Aorta (tissue), 5 donors: ENCODE results near the gene SNAP47. TPM values are rescaled to one million over a fixed set of nuclear protein-coding genes. Genes with fewer than 3 reads are reported as not detected.
A peak's percentile ranks its signal among the peaks of the same experiment; 100 is the strongest.

Experiments
- ATAC-seq: fragments of 200-7000 bp; cut with Tn5 transposase; one replicate; pipeline ENCODE4 v1.9.1; 2022; ENCODE audit warnings: moderate library complexity; ENCODE audit not compliant: low FRiP score
- DNase-seq, 2 donors: peaks; one replicate each; pipeline ENCODE4 v3.0.0-alpha.2; 2020
- H3K27ac ChIP-seq, 2 donors: one replicate each; pipeline ENCODE4 v1.5.1; 2013; ENCODE audit warnings: low read length in 2 of 2, mild to moderate bottlenecking in 2 of 2, moderate library complexity in 2 of 2, control low read depth in 1 of 2, inconsistent platforms in 1 of 2, low read depth in 1 of 2
- H3K27me3 ChIP-seq, 2 donors: one replicate each; pipeline ENCODE4 v1.6.1; 2013; ENCODE audit warnings: control low read depth in 1 of 2, low read length in 1 of 2, mild to moderate bottlenecking in 1 of 2, moderate library complexity in 1 of 2; ENCODE audit not compliant: insufficient read depth in 2 of 2, control insufficient read depth in 1 of 2
- H3K36me3 ChIP-seq, 2 donors: one replicate each; pipeline ENCODE4 v1.6.1; 2013; ENCODE audit warnings: control low read depth in 1 of 2, low read length in 1 of 2, mild to moderate bottlenecking in 1 of 2; ENCODE audit not compliant: insufficient read depth in 2 of 2, control insufficient read depth in 1 of 2
- H3K4me1 ChIP-seq, 2 donors: one replicate each; pipeline ENCODE4 v1.6.1; 2013; ENCODE audit warnings: low read length in 2 of 2, control low read depth in 1 of 2, mild to moderate bottlenecking in 1 of 2, moderate library complexity in 1 of 2; ENCODE audit not compliant: insufficient read depth in 2 of 2, control insufficient read depth in 1 of 2
- H3K4me3 ChIP-seq, 2 donors: one replicate each; pipeline ENCODE4 v1.5.1; 2013; ENCODE audit warnings: low read length in 2 of 2, control low read depth in 1 of 2, mild to moderate bottlenecking in 1 of 2
- H3K9me3 ChIP-seq: one replicate; pipeline ENCODE4 v1.6.1; 2013; ENCODE audit warnings: mild to moderate bottlenecking, low read length; ENCODE audit not compliant: control insufficient read depth
- WGBS, 2 donors: extraction: QIAGEN DNeasy Blood & Tissue Kit; methylation state at CpG; one replicate each; pipeline ENCODE4 v1.1.7; 2013; 5-methylcytosine and 5-hydroxymethylcytosine counted together
- intact Hi-C, 2 donors: fragments of 100-400 bp; cut with DNase I; formaldehyde crosslinking; loops; one replicate each; pipeline versions ENCODE4 v1.14.2 to v1.15.0; 2022
- polyA plus RNA-seq, 2 donors: library from polyadenylated mRNA; stranded (reverse); fragments of 200-250 nt; gene quantifications; one replicate each; pipeline ENCODE4 v1.2.3, GENCODE V29; 2013
- total RNA-seq, 2 donors: library from RNA; stranded (reverse); fragmentation: NEBNext Ultra II Directional; extraction: Animal tissue kit (Norgen Biotek cat#: 25700); gene quantifications; one replicate each; pipeline ENCODE4 v1.2.1, GENCODE V29; 2021
- donor health status: healthy with polysubstance abuse.
- donor health status: Bipolar disorder and iron deficiency.
- donor health status: DM: no; HTN: no; CAD: no.
- donor health status: DM: no; HTN: no; CAD: no.
- donor health status: DM: yes; HTN: yes; CAD: no.

Gene SNAP47
- total and polyA plus RNA-seq, 4 donors = 14.6 to 24.6 (median 16.4) TPM

DNA sequence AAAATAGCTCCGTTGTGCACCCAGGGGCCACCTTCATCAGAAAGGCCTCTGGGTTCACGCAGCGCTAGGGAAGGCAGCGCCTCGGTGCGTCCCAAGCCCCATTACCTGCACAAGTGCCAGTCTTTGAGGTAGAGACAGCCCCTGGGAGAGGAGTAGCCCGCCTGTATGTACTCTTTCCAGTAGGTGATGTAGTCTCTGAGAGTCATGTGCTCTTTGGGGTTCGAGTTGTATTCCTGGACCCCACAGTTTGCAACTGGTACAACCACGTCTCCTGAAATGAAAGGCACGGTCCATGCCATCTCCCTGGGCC lies 734 bp upstream of the SNAP47 start:
- WGBS, 2 donors = 1 to 3% methylated on average over 10 of the region's 10 CpGs
- intact Hi-C loops = loop anchor here in 1 of 2 donors (5.0 to 10.0 kb wide), 4 partner anchors 50 to 370 kb away; partner anchors contain the start of genes C1orf35, MRPL55 and ZNF678
- DNase-seq (no peak), ATAC-seq (no peak)
- peak overlapping the region; percentile 64 to 71 for H3K4me3 ChIP-seq
- H3K4me1 ChIP-seq = no peaks in the 10 kb centered on the region
- H3K9me3 ChIP-seq = no peaks in the 10 kb centered on the region
- H3K27ac ChIP-seq = no peak overlapping the region
- H3K27me3 ChIP-seq = no peaks in the 10 kb centered on the region
- peaks cover 0 to 2% of the 10 kb centered on the region in 2 donors for H3K36me3 ChIP-seq

DNA sequence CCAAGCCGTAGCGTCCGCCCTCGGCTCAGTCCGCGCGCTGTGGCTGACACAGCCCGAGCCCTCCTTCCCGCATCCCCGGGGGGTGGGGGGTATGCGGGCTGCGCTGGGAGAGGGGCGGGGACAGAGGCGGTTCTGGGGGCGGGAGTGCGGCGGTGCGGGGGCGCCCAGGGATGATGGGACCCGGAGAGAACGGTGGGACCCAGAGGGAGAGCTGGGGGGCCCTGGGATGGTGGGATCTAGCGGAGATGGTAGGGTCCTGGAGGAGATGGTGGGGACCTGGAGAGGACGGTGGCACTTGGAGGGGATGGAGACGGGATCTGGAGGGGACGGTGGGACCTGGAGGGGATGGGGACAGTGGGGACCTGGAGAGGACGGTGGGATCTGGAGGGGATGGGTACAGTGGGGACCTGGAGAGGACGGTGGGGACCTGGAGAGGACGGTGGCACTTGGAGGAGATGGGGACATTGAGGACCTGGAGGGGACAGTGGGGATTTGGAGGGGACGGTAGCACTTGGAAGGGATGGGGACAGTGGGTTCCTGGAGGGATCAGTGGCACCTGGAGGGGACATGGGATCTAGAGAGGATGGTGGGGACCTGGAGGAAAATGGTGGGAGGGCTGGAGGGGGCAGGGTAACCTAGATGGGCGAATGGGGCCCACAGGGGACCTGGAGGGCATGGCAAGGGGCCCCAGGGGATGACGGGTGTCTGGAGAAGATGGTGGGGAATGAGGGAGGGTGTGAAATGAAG lies 477 bp downstream of the SNAP47 start:
- WGBS, 2 donors = 1% methylated on average over 27 to 31 of the region's 31 CpGs
- ATAC-seq = peak; percentile 69
- peaks cover 0 to 2% of the 10 kb centered on the region in 2 donors for H3K36me3 ChIP-seq
- H3K27me3 ChIP-seq = no peaks in the 10 kb centered on the region
- intact Hi-C loops = loop anchor here in 1 of 2 donors (10.0 kb wide), 2 partner anchors 49 to 369 kb away; partner anchors contain the start of genes C1orf35 and MRPL55
- H3K4me3 ChIP-seq = peak overlapping the region; percentile 64 to 73
- no peaks in the 10 kb centered on the region for H3K9me3 ChIP-seq
- peak overlapping the region in 1 of 2 donors; percentile 53 for H3K27ac ChIP-seq
- DNase-seq = no peak
- no peaks in the 10 kb centered on the region for H3K4me1 ChIP-seq

DNA sequence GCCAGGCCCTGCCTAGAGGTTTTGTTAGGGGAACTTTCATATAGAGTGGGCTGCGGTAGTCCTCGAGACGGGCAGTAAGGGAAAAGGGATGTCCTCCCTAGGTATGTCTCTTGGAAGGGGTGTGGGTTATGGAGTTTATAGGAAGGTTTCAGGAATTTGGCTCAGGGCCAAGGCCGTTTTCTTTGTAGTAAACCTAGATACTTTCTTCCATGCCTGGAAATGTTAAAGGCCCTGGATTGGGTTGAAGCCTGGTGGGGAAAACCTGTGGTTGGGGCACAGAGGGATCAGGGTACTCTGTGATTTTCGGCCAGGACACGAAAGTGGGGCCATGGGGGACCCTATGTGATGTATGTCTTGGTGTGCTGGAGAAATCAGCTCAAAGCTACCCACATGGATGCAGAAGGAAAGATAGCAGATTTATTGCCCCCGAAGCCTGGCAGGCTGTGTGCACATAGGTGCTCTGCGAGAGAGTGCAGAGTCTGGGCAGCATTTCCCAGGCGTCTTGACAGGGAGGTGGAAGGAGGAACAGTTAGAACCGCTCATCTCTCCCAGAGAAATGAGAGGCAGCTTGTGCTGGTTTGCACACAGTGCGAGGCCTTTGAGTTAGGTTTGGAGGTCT lies 1.7 kb downstream of the SNAP47 start:
- no peak overlapping the region for H3K27ac ChIP-seq
- peaks cover 0 to 2% of the 10 kb centered on the region in 2 donors for H3K36me3 ChIP-seq
- H3K9me3 ChIP-seq = no peaks in the 10 kb centered on the region
- H3K27me3 ChIP-seq = no peaks in the 10 kb centered on the region
- WGBS, 2 donors = 81 to 83% methylated on average over 11 of the region's 11 CpGs
- ATAC-seq = no peak
- DNase-seq = no peak
- no peak overlapping the region for H3K4me3 ChIP-seq
- no peaks in the 10 kb centered on the region for H3K4me1 ChIP-seq
- intact Hi-C loops = loop anchor here in 1 of 2 donors (10.0 kb wide), 2 partner anchors 48 to 368 kb away; partner anchors contain the start of genes C1orf35 and MRPL55

DNA sequence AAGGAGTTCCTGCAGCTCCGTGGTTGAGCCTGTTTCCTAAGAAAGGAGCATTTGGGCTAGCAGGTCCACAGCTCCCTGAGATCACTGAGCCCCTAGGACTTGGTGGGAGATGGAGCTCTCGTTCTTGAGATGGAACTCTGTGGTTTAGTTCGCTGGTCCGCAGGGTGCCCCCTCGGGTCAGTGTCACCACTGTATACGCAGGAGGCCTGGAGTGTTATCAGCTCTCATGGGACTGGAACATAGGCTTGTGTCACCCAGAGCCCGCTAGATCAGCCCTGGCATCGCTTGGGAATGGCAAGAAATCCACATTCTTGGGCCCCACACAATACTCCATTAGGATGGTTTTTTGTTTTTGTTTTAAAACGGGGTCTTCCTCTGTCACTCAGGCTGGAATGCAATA lies 3.6 kb downstream of the SNAP47 start:
- H3K4me1 ChIP-seq = no peaks in the 10 kb centered on the region
- no peaks in the 10 kb centered on the region for H3K36me3 ChIP-seq
- 81 to 84% methylated on average over 9 of the region's 9 CpGs for WGBS, 2 donors
- intact Hi-C loops = loop anchor here in 1 of 2 donors (10.0 kb wide), 2 partner anchors 46 to 366 kb away; partner anchors contain the start of genes C1orf35 and MRPL55
- H3K4me3 ChIP-seq = no peak overlapping the region
- H3K9me3 ChIP-seq = no peaks in the 10 kb centered on the region
- H3K27me3 ChIP-seq = no peaks in the 10 kb centered on the region
- ATAC-seq (no peak), DNase-seq (no peak)
- H3K27ac ChIP-seq = no peak overlapping the region

DNA sequence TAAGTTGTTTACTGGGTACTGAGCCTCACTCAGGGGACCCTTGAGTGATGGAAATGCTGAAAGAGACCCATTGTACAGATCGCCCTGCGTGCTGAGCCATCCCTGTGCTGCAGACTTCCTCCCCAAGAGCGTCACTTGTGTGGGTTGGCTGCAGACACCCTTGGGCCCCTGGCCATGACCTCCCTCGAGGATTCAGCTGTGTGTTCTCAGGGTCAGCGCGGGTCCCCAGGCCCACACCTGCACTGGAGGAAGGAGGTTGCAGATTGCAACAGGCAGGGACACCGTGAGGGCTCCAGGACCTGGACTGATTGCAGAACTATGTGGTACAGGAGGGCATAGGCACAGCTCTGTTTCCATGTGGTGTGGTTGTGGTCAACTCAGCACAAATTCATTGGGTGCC lies 4.4 kb downstream of the SNAP47 start:
- no peak for ATAC-seq
- 91% methylated on average over 7 of the region's 7 CpGs for WGBS, 2 donors
- Histone ChIP-seq H3K9me3 (no peaks in the 10 kb centered on the region), H3K4me3 (no peak overlapping the region), H3K27ac (no peak overlapping the region), H3K27me3 (no peaks in the 10 kb centered on the region), H3K4me1 (no peaks in the 10 kb centered on the region), H3K36me3 (no peaks in the 10 kb centered on the region)
- intact Hi-C loops = loop anchor here in 1 of 2 donors (10.0 kb wide), 2 partner anchors 45 to 365 kb away; partner anchors contain the start of genes C1orf35 and MRPL55
- DNase-seq = no peak

DNA sequence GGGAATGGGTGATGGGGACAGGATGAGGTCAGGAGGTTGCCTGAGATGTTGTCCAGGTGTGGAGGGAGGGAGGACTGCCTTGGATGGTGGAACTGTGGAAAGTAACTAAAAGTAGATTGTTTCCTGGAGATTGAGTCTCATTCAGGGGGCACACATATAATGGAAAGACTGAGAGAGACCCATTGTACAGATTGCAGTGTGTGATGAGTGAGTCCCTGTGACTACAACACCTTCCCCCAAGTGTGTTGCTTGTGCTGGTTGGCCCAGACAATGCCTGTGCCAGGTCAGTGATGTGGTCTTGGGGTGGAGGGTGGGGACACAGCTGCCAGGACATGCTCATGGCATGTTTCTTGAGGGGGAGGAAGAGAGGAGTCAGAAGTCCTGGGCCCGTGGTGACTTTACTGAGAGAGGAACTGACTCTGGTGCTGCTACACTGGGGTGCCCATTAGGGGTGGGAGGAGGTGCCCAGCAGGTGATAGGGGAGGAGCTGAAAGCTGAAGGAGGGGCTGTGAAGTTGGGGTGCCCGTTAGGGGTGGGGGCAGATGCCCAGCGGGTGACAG lies 5.2 kb downstream of the SNAP47 start:
- H3K27ac ChIP-seq = no peak overlapping the region
- WGBS, 2 donors = 79 to 81% methylated on average over 3 of the region's 3 CpGs
- H3K4me3 ChIP-seq = no peak overlapping the region
- intact Hi-C loops = no loop called here
- no peaks in the 10 kb centered on the region for H3K27me3 ChIP-seq
- ATAC-seq = no peak
- H3K4me1 ChIP-seq = no peaks in the 10 kb centered on the region
- no peaks in the 10 kb centered on the region for H3K9me3 ChIP-seq
- DNase-seq = no peak
- H3K36me3 ChIP-seq = no peaks in the 10 kb centered on the region

DNA sequence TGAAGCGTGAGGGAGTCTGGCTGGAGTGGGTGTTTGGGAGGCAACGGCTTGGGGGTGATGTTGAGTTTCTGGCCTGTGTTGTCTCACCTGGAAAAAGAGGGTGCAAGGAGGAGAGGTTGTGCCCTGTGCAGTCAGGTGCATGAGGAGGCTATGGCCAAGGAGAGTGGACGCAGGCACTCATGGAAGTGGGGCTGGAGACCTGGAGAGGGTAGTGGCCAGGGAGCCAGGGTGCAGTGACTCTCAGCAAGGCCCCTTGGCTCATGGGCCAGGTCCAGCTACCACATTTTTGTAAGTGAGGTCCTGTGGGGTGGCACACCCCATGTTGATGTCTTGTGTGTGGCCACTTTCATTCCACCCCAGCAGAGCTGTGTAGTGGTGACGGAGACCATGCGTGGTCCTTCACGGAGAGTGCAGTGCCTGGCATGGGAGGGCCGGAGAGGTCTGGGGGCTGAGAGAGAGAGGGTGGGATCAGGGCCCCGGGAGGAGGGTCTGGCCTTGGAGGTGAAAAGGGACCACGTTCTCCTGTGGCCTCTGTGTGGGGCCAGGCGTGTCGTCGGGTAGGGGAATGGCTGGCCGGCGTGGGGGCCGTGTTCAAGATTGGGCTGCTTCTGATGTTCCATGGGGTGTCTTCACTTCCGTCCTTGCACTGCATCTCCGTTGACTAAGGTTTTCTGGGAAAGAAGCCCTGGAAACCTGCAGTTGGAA lies 6.1 kb downstream of the SNAP47 start:
- intact Hi-C loops = no loop called here
- 79 to 90% methylated on average over 15 to 17 of the region's 17 CpGs for WGBS, 2 donors
- H3K27ac ChIP-seq = no peak overlapping the region
- no peaks in the 10 kb centered on the region for H3K9me3 ChIP-seq
- no peaks in the 10 kb centered on the region for H3K4me1 ChIP-seq
- no peaks in the 10 kb centered on the region for H3K27me3 ChIP-seq
- no peaks in the 10 kb centered on the region for H3K36me3 ChIP-seq
- no peak for ATAC-seq
- DNase-seq = no peak
- no peak overlapping the region for H3K4me3 ChIP-seq
